Stomach (tissue), 9 donors: ENCODE data around the gene USP10. TPM values are rescaled to one million over a fixed set of nuclear protein-coding genes. Genes with fewer than 3 reads are reported as not detected.

Experiments used
- DNase-seq, 2 donors: peaks; one replicate each; pipeline versions ENCODE4 v3.0.0 to v3.0.0-alpha.2; 2013 to 2019
- H3K27ac ChIP-seq, 5 donors: fragments of 200-600 bp in 4 of 5; sonication (generic) in 4 of 5; one replicate each; pipeline ENCODE4 v1.5.1; 2013 to 2019; ENCODE audit warnings: mild to moderate bottlenecking in 1 of 5, moderate library complexity in 1 of 5
- H3K27me3 ChIP-seq, 3 donors: fragments of 200-600 bp; sonication (generic); one replicate each; pipeline ENCODE4 v1.5.1; 2017 to 2019; ENCODE audit warnings: mixed run types in 1 of 3
- H3K36me3 ChIP-seq, 4 donors: fragments of 200-600 bp; sonication (generic); 1 replicate in 3 of 4; 2 replicates in 1 of 4; pipeline ENCODE4 v1.5.1; 2016 to 2019
- H3K4me1 ChIP-seq, 4 donors: fragments of 200-600 bp; sonication (generic); one replicate each; pipeline ENCODE4 v1.5.1; 2016 to 2019
- H3K4me3 ChIP-seq, 4 donors: fragments of 200-600 bp; sonication (generic) in 3 of 4; one replicate each; pipeline ENCODE4 v1.5.1; 2016 to 2019; ENCODE audit warnings: mild to moderate bottlenecking in 1 of 4
- H3K9me3 ChIP-seq, 4 donors: fragments of 200-600 bp; sonication (generic); one replicate each; pipeline ENCODE4 v1.5.1; 2016 to 2019
- CTCF ChIP-seq, 7 experiments: fragments of 450-650 bp in 4 of 7; fragments of 200-600 bp in 3 of 7; sonication (generic) in 3 of 7; IDR thresholded peaks; one replicate each; pipeline ENCODE4 v1.5.1; 2016 to 2019; ENCODE audit warnings: antibody characterized with exemption in 7 of 7, control low read depth in 2 of 7, mild to moderate bottlenecking in 1 of 7
- EP300 ChIP-seq: sonication (generic); formaldehyde crosslinking; IDR thresholded peaks from one replicate; pipeline ENCODE4 v1.6.1; 2017; ENCODE audit warnings: antibody characterized with exemption
- POLR2A ChIP-seq, 4 donors: fragments of 450-650 bp; IDR thresholded peaks; one replicate each; pipeline ENCODE4 v1.6.1; 2016; ENCODE audit warnings: antibody characterized with exemption in 4 of 4, control low read depth in 2 of 4, mild to moderate bottlenecking in 1 of 4, moderate library complexity in 1 of 4
- POLR2AphosphoS5 ChIP-seq, 3 donors: sonication (generic); formaldehyde crosslinking; IDR thresholded peaks; one replicate each; pipeline ENCODE4 v1.6.1; 2016; ENCODE audit warnings: antibody characterized with exemption in 3 of 3
- WGBS, 5 donors: extraction: QIAGEN DNeasy Blood & Tissue Kit in 3 of 5; methylation state at CpG; one replicate each; pipeline versions ENCODE4 v1.1.5 to v1.1.7; 2013 to 2018; 5-methylcytosine and 5-hydroxymethylcytosine counted together
- intact Hi-C: fragments of 100-400 bp; cut with DNase I; formaldehyde crosslinking; loops from one replicate; pipeline ENCODE4 v1.15.1; 2023; ENCODE audit warnings: low total_unique reads
- polyA plus RNA-seq, 3 donors: library from polyadenylated mRNA; stranded (reverse); fragments of 200-250 nt; gene quantifications; one replicate each; pipeline ENCODE4 v1.2.3, GENCODE V29; 2013
- total RNA-seq, 5 donors: library from RNA; depleted of rRNA; stranded (reverse); fragments of >200 nt; gene quantifications; one replicate each; pipeline versions ENCODE4 v1.1.0 to v1.2.3, GENCODE V29; 2014 to 2016
- donor health status: healthy with polysubstance abuse.
- donor health status: Bipolar disorder and iron deficiency.
- donor health status: healthy.

The USP10 gene
- total and polyA plus RNA-seq, 8 donors: 17.1 to 183 (median 44.8) TPM

- H3K4me1 ChIP-seq: peaks cover 0 to 21% (median 0%) of the 10 kb centered on the region in 4 donors
- DNase-seq: no peak
- peaks cover 71 to 96% (median 91%) of the 10 kb centered on the region in 4 donors for H3K36me3 ChIP-seq
- 86 to 94% (median 92%) methylated on average over 9 of the region's 9 CpGs for WGBS, 5 donors
- no peaks in the 10 kb centered on the region for H3K27me3 ChIP-seq
- no peak for TF ChIP-seq POLR2AphosphoS5 (IDR thresholded peaks at IDR 0.05)
- TF ChIP-seq CTCF (IDR thresholded peaks at IDR 0.05): no peak
- TF ChIP-seq POLR2A (IDR thresholded peaks at IDR 0.05): no peak
- TF ChIP-seq EP300: no peak
- no peak overlapping the region for H3K4me3 ChIP-seq
- H3K9me3 ChIP-seq: no peaks in the 10 kb centered on the region
- intact Hi-C loops: no loop called here
- H3K27ac ChIP-seq: no peak overlapping the region
Observed at GRCh38 chr16:84662471-84662870, 37.3 kb upstream of the USP10 start.

- TF ChIP-seq POLR2AphosphoS5 (IDR thresholded peaks at IDR 0.05) (no peak), CTCF (IDR thresholded peaks at IDR 0.05) (no peak), EP300 (no peak), POLR2A (IDR thresholded peaks at IDR 0.05) (no peak)
- no peaks in the 10 kb centered on the region for H3K9me3 ChIP-seq
- H3K4me1 ChIP-seq: peaks cover 0 to 19% (median 0%) of the 10 kb centered on the region in 4 donors
- H3K27me3 ChIP-seq: no peaks in the 10 kb centered on the region
- 62 to 76% (median 69%) methylated on average over 9 of the region's 9 CpGs for WGBS, 5 donors
- no peak overlapping the region for H3K27ac ChIP-seq
- no peak for DNase-seq
- H3K36me3 ChIP-seq: peaks cover 60 to 96% (median 90%) of the 10 kb centered on the region in 4 donors
- no peak overlapping the region for H3K4me3 ChIP-seq
- intact Hi-C loops: no loop called here
Observed at GRCh38 chr16:84663433-84664101, 36.2 kb upstream of the USP10 start.

GRCh38 chr16:84665359-84665758 lies 34.4 kb upstream of the USP10 start:
- H3K36me3 ChIP-seq: peaks cover 42 to 79% (median 72%) of the 10 kb centered on the region in 4 donors
- 36 to 53% (median 40%) methylated on average over 2 of the region's 2 CpGs for WGBS, 5 donors

GRCh38 chr16:84665843-84666242 lies 34.0 kb upstream of the USP10 start:
- 84 to 96% (median 90%) methylated on average over 5 to 7 of the region's 7 CpGs for WGBS, 5 donors
- peaks cover 0 to 16% (median 0%) of the 10 kb centered on the region in 4 donors for H3K4me1 ChIP-seq
- peaks cover 38 to 75% (median 68%) of the 10 kb centered on the region in 4 donors for H3K36me3 ChIP-seq
- intact Hi-C loops: no loop called here
- no peaks in the 10 kb centered on the region for H3K9me3 ChIP-seq
- no peak overlapping the region for H3K4me3 ChIP-seq
- H3K27me3 ChIP-seq: no peaks in the 10 kb centered on the region
- no peak for DNase-seq
- no peak overlapping the region for H3K27ac ChIP-seq
- TF ChIP-seq POLR2A (IDR thresholded peaks at IDR 0.05) (no peak), EP300 (no peak), POLR2AphosphoS5 (IDR thresholded peaks at IDR 0.05) (no peak), CTCF (IDR thresholded peaks at IDR 0.05) (no peak)

More at GRCh38 chr16:84665359-84665758, 34.4 kb upstream of the USP10 start:
- Histone ChIP-seq H3K4me1 (peaks cover 0 to 16% (median 0%) of the 10 kb centered on the region in 4 donors), H3K9me3 (no peaks in the 10 kb centered on the region), H3K27ac (no peak overlapping the region), H3K4me3 (no peak overlapping the region), H3K27me3 (no peaks in the 10 kb centered on the region)
- TF ChIP-seq POLR2A (IDR thresholded peaks at IDR 0.05) (no peak), EP300 (no peak), CTCF (IDR thresholded peaks at IDR 0.05) (no peak), POLR2AphosphoS5 (IDR thresholded peaks at IDR 0.05) (no peak)
- DNase-seq: no peak
- intact Hi-C loops: no loop called here
